GM12872 (cell line): Measurements from ENCODE around the gene SRGAP1.
A peak's percentile ranks its signal among the peaks of the same experiment; 100 is the strongest.

Experiments
- TF ChIP-seq, protein P1 (sequence below): IDR thresholded peaks from 3 replicates; pipeline ENCODE4 v1.5.1; 2011; ENCODE audit warnings: low read depth, mild to moderate bottlenecking, low read length, moderate library complexity; ENCODE audit not compliant: insufficient read depth

Gene SRGAP1

GRCh38 chr12:63844391-63845341 is at the start of gene SRGAP1:
SRGAP1 (plus strand) TSS chr12:63844700; CDS start chr12:63844817, 117 bp downstream.
- TF ChIP-seq, protein P1, sequence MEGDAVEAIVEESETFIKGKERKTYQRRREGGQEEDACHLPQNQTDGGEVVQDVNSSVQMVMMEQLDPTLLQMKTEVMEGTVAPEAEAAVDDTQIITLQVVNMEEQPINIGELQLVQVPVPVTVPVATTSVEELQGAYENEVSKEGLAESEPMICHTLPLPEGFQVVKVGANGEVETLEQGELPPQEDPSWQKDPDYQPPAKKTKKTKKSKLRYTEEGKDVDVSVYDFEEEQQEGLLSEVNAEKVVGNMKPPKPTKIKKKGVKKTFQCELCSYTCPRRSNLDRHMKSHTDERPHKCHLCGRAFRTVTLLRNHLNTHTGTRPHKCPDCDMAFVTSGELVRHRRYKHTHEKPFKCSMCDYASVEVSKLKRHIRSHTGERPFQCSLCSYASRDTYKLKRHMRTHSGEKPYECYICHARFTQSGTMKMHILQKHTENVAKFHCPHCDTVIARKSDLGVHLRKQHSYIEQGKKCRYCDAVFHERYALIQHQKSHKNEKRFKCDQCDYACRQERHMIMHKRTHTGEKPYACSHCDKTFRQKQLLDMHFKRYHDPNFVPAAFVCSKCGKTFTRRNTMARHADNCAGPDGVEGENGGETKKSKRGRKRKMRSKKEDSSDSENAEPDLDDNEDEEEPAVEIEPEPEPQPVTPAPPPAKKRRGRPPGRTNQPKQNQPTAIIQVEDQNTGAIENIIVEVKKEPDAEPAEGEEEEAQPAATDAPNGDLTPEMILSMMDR = no peak

GRCh38 chr12:63795032-63795687 is 49.3 kb upstream of the SRGAP1 start:
- TF ChIP-seq, protein P1 = no peak

GRCh38 chr12:63795944-63796343 is 48.6 kb upstream of the SRGAP1 start:
- TF ChIP-seq, protein P1 = no peak

- TF ChIP-seq, protein P1 = peak; percentile 48
Measured at GRCh38 chr12:63802012-63802608, 42.4 kb upstream of the SRGAP1 start.

DNA sequence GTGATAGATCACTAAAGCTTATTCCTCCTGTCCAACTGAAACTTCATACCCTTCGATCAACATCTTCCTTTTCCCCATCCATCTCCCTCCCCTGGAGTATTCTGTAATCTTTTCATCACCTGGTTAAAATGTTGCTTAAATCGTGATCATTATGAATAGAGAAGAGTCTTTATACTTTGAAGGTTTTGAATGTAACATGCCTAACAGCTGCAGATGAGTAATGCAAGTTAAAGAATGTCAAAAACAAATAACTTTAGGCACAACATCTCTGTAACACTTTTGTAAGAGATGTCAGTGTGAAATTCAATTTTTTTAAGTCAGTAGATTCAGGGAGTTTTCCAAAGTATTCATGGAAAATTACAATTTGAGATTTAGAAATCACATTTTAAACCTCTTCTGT is 39.8 kb upstream of the SRGAP1 start:
- TF ChIP-seq, protein P1 = no peak

- TF ChIP-seq, protein P1 = no peak
Measured at GRCh38 chr12:63805704-63806672, 38.5 kb upstream of the SRGAP1 start.
